ENCODE results near the gene STK11IP.

- TF ChIP-seq CTCF (IDR thresholded peaks at IDR 0.05) = no peak
- TF ChIP-seq POLR2A (IDR thresholded peaks at IDR 0.05) = no peak
Observed at GRCh38 chr2:219661955-219662395, 64.3 kb downstream of the STK11IP start.
